NCI-H128 (cell line): ENCODE results near the gene PPP2R3B.
"Not testable (repeated sequence)": the region's sequence is repeated elsewhere in the genome, so short reads cannot be mapped to it uniquely, and the experiment has no call there.

Experiments used
- DNase-seq: peaks from one replicate; lab custom pipeline; 2025; ENCODE audit not compliant: unreplicated experiment; lab: John Stamatoyannopoulos, UW

PPP2R3B gene

GRCh38 chrX:386768-387575 lies at the start of gene PPP2R3B:
TSS of gene PPP2R3B (minus strand) at chrX:386907. CDS start at chrX:386691, 216 bp downstream.
- DNase-seq = no peak

- no peak for DNase-seq
Observed at GRCh38 chrX:435536-436122, 48.9 kb upstream of the PPP2R3B start.

GRCh38 chrX:434946-435345 lies 48.2 kb upstream of the PPP2R3B start:
- DNase-seq = no peak

GRCh38 chrX:433771-434170 lies 47.1 kb upstream of the PPP2R3B start:
- no peak for DNase-seq

GRCh38 chrX:432666-433065 lies 46.0 kb upstream of the PPP2R3B start:
- not testable (repeated sequence) for DNase-seq

GRCh38 chrX:431492-432111 lies 44.9 kb upstream of the PPP2R3B start:
- DNase-seq = no peak

GRCh38 chrX:431056-431455 lies 44.3 kb upstream of the PPP2R3B start:
- DNase-seq = no peak

GRCh38 chrX:429266-429825 lies 42.6 kb upstream of the PPP2R3B start:
- DNase-seq = no peak

- DNase-seq = no peak
Observed at GRCh38 chrX:427812-428725, 41.4 kb upstream of the PPP2R3B start.

- DNase-seq = no peak
Observed at GRCh38 chrX:426881-427280, 40.2 kb upstream of the PPP2R3B start.

- no peak for DNase-seq
Observed at GRCh38 chrX:425056-425455, 38.3 kb upstream of the PPP2R3B start.

GRCh38 chrX:421646-422391 lies 35.1 kb upstream of the PPP2R3B start:
- no peak for DNase-seq

GRCh38 chrX:420496-421223 lies 34.0 kb upstream of the PPP2R3B start:
- no peak for DNase-seq

- no peak for DNase-seq
Observed at GRCh38 chrX:418927-419729, 32.4 kb upstream of the PPP2R3B start.

- DNase-seq = not testable (repeated sequence)
Observed at GRCh38 chrX:415498-415897, 28.8 kb upstream of the PPP2R3B start.

GRCh38 chrX:413322-414201 lies 26.9 kb upstream of the PPP2R3B start:
- DNase-seq = no peak

GRCh38 chrX:410296-410695 lies 23.6 kb upstream of the PPP2R3B start:
- no peak for DNase-seq

- DNase-seq = no peak
Observed at GRCh38 chrX:405149-405548, 18.4 kb upstream of the PPP2R3B start.
